Ovary (tissue), 9 donors: ENCODE measurements around the gene UBE4A. TPM values are rescaled to one million over a fixed set of nuclear protein-coding genes. Genes with fewer than 3 reads are reported as not detected.

Experiments
- DNase-seq, 5 donors: peaks; one replicate each; pipeline ENCODE4 v3.0.0-alpha.2; 2019 to 2020
- H3K27ac ChIP-seq, 2 donors: fragments of 200-600 bp; one replicate each; pipeline versions ENCODE4 v1.5.1 to v1.8.0; 2019 to 2022
- H3K27me3 ChIP-seq: fragments of 200-600 bp; one replicate; pipeline ENCODE4 v1.8.0; 2022
- H3K36me3 ChIP-seq: fragments of 200-600 bp; sonication (generic); one replicate; pipeline ENCODE4 v1.5.1; 2019
- H3K4me1 ChIP-seq: one replicate; pipeline ENCODE4 v1.8.1; 2013; ENCODE audit warnings: mild to moderate bottlenecking, moderate library complexity; ENCODE audit not compliant: insufficient read depth
- H3K4me3 ChIP-seq: fragments of 200-600 bp; sonication (generic); one replicate; pipeline ENCODE4 v1.5.1; 2017
- H3K9me3 ChIP-seq, 2 donors: fragments of 200-600 bp in 1 of 2; sonication (generic) in 1 of 2; one replicate each; pipeline versions ENCODE4 v1.5.1 to v1.8.1; 2013 to 2019; ENCODE audit warnings: mild to moderate bottlenecking in 1 of 2, moderate library complexity in 1 of 2
- CTCF ChIP-seq, 3 donors: fragments of 450-650 bp in 2 of 3; fragments of 200-600 bp in 1 of 3; IDR thresholded peaks; one replicate each; pipeline versions ENCODE4 v1.5.1 to v1.8.0; 2016 to 2022; ENCODE audit warnings: antibody characterized with exemption in 3 of 3, mild to moderate bottlenecking in 1 of 3
- EP300 ChIP-seq: sonication (generic); formaldehyde crosslinking; IDR thresholded peaks from one replicate; pipeline ENCODE4 v1.6.1; 2017; ENCODE audit warnings: antibody characterized with exemption
- POLR2A ChIP-seq: fragments of 450-650 bp; IDR thresholded peaks from one replicate; pipeline ENCODE4 v1.6.1; 2017; ENCODE audit warnings: antibody characterized with exemption, mild to moderate bottlenecking, moderate library complexity
- WGBS, 3 donors: extraction: QIAGEN DNeasy Blood & Tissue Kit in 1 of 3; methylation state at CpG; one replicate each; pipeline versions ENCODE4 v1.1.5 to v1.1.7; 2013 to 2017; 5-methylcytosine and 5-hydroxymethylcytosine counted together
- intact Hi-C, 4 donors: fragments of 100-400 bp; cut with DNase I; formaldehyde crosslinking; loops; one replicate each; pipeline versions ENCODE4 v1.11.0 to v1.15.1; 2022 to 2023
- polyA plus RNA-seq, 2 donors: library from polyadenylated mRNA; stranded (reverse); fragments of 200-250 nt in 1 of 2; fragments of 350-450 nt in 1 of 2; fragmentation: Illumina TruSeq in 1 of 2; extraction: RNeasy Lipid Tissue Mini Kit (QIAGEN cat#74804) in 1 of 2; gene quantifications; one replicate each; pipeline ENCODE4 v1.2.3, GENCODE V29; 2013 to 2014
- total RNA-seq, 7 donors: library from RNA; depleted of rRNA in 2 of 7; stranded (reverse); fragments of >200 nt in 2 of 7; fragmentation: NEBNext Ultra II Directional in 3 of 7; extraction: Animal tissue kit (Norgen Biotek cat#: 25700) in 3 of 7; gene quantifications; one replicate each; pipeline versions ENCODE4 v1.1.0 to v1.2.4, GENCODE V29; 2016 to 2023
- donor health status: DM: no; HTN: no; CAD: no; lungs with moderate emphysema.
- donor health status: DM: no; HTN: no; CAD: no.
- donor health status: Bipolar disorder and iron deficiency.
- donor health status: DM: yes; HTN: yes; CAD: no.
- donor health status: DM: no; HTN: no; CAD: no.
- donor health status: DM: yes; HTN: yes; CAD: no.

UBE4A gene
- total and polyA plus RNA-seq, 9 donors = 12.2 to 34.7 (median 28.8) TPM

GRCh38 chr11:118437208-118438125, 78.1 kb downstream of the UBE4A start:
- peak overlapping the region; percentile 84 to 89 for H3K27ac ChIP-seq
- DNase-seq = peak; percentile 43 to 75 (median 66)
- TF ChIP-seq POLR2A = no peak
- no peak for TF ChIP-seq CTCF (IDR thresholded peaks at IDR 0.05)
- TF ChIP-seq EP300 = no peak
- intact Hi-C loops = loop anchor here in 2 of 4 donors (5.0 kb wide), 1 partner anchor 35 kb away; the partner anchor contains the start of gene ATP5MG (in 2 of the 2)
- no peaks in the 10 kb centered on the region for H3K36me3 ChIP-seq
- peaks cover 3% of the 10 kb centered on the region for H3K4me1 ChIP-seq
- H3K27me3 ChIP-seq = no peaks in the 10 kb centered on the region
- H3K4me3 ChIP-seq = peak overlapping the region; percentile 70
- WGBS, 3 donors = 0 to 1% (median 0%) methylated on average over 28 of the region's 28 CpGs
- H3K9me3 ChIP-seq = no peaks in the 10 kb centered on the region

- peaks cover 3% of the 10 kb centered on the region for H3K4me1 ChIP-seq
These were observed 79.0 kb downstream of the UBE4A start for GRCh38 chr11:118438314-118438931.

GRCh38 chr11:118439646-118440045, 80.2 kb downstream of the UBE4A start:
- no peak overlapping the region for H3K4me3 ChIP-seq
- no peaks in the 10 kb centered on the region for H3K27me3 ChIP-seq
- intact Hi-C loops = loop anchor here in 2 of 4 donors (5.0 kb wide), 1 partner anchor 37 kb away; the partner anchor contains the start of gene ATP5MG (in 2 of the 2)
- TF ChIP-seq POLR2A = no peak
- no peak for TF ChIP-seq CTCF (IDR thresholded peaks at IDR 0.05)
- TF ChIP-seq EP300 = no peak
- DNase-seq = no peak
- no peaks in the 10 kb centered on the region for H3K36me3 ChIP-seq
- H3K27ac ChIP-seq = no peak overlapping the region
- H3K4me1 ChIP-seq = peaks cover 3% of the 10 kb centered on the region
- no peaks in the 10 kb centered on the region for H3K9me3 ChIP-seq

More at GRCh38 chr11:118438314-118438931, 79.0 kb downstream of the UBE4A start:
- peak overlapping the region; percentile 84 to 89 for H3K27ac ChIP-seq
- H3K27me3 ChIP-seq = no peaks in the 10 kb centered on the region
- peak in 4 of 5 donors; percentile 19 to 37 (median 34) for DNase-seq
- intact Hi-C loops = loop anchor here in 2 of 4 donors (5.0 kb wide), 1 partner anchor 36 kb away; the partner anchor contains the start of gene ATP5MG (in 2 of the 2)
- 0 to 1% (median 0%) methylated on average over 14 of the region's 14 CpGs for WGBS, 3 donors
- no peak for TF ChIP-seq EP300
- TF ChIP-seq POLR2A = no peak
- TF ChIP-seq CTCF (IDR thresholded peaks at IDR 0.05) = no peak
- peak overlapping the region; percentile 70 for H3K4me3 ChIP-seq
- no peaks in the 10 kb centered on the region for H3K36me3 ChIP-seq
- H3K9me3 ChIP-seq = no peaks in the 10 kb centered on the region

- no peaks in the 10 kb centered on the region for H3K27me3 ChIP-seq
- intact Hi-C loops = no loop called here
- DNase-seq = no peak
- peaks cover 3% of the 10 kb centered on the region for H3K4me1 ChIP-seq
- H3K4me3 ChIP-seq = no peak overlapping the region
- H3K36me3 ChIP-seq = no peaks in the 10 kb centered on the region
- 49 to 51% (median 50%) methylated on average over 3 of the region's 3 CpGs for WGBS, 3 donors
- TF ChIP-seq CTCF (IDR thresholded peaks at IDR 0.05) = no peak
- no peak for TF ChIP-seq POLR2A
- no peak for TF ChIP-seq EP300
- no peak overlapping the region for H3K27ac ChIP-seq
- H3K9me3 ChIP-seq = no peaks in the 10 kb centered on the region
These were observed 82.4 kb downstream of the UBE4A start for GRCh38 chr11:118441770-118442275.
